Measurements from ENCODE around the gene USP34.

USP34 gene

DNA sequence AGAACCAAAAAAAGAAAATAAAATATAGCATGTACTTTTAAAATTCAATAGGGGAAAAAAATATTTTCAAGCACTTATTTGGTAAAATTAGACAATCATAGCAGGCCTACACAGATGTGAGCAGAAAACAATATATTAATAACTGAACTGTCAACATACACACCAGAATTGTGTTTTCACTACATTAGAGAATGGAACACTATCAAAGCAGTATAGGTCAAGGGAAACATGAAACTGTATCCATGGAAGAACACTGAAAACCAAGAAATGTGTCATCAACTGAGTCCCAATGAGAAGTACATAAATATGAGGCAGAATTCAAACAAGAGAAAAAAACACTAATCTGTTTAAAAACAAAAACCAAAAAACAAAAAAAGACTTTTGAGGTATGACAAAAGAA is 132.4 kb downstream of the USP34 start:
- TF ChIP-seq, protein P1, sequence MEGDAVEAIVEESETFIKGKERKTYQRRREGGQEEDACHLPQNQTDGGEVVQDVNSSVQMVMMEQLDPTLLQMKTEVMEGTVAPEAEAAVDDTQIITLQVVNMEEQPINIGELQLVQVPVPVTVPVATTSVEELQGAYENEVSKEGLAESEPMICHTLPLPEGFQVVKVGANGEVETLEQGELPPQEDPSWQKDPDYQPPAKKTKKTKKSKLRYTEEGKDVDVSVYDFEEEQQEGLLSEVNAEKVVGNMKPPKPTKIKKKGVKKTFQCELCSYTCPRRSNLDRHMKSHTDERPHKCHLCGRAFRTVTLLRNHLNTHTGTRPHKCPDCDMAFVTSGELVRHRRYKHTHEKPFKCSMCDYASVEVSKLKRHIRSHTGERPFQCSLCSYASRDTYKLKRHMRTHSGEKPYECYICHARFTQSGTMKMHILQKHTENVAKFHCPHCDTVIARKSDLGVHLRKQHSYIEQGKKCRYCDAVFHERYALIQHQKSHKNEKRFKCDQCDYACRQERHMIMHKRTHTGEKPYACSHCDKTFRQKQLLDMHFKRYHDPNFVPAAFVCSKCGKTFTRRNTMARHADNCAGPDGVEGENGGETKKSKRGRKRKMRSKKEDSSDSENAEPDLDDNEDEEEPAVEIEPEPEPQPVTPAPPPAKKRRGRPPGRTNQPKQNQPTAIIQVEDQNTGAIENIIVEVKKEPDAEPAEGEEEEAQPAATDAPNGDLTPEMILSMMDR (IDR thresholded peaks at IDR 0.05) = no peak
- Histone ChIP-seq H3K4me2 (ENCODE audit: low read length) (no peak overlapping the region), H3K36me3 (ENCODE audit: control insufficient read depth, insufficient read depth, low read length) (no peaks in the 10 kb centered on the region)

DNA sequence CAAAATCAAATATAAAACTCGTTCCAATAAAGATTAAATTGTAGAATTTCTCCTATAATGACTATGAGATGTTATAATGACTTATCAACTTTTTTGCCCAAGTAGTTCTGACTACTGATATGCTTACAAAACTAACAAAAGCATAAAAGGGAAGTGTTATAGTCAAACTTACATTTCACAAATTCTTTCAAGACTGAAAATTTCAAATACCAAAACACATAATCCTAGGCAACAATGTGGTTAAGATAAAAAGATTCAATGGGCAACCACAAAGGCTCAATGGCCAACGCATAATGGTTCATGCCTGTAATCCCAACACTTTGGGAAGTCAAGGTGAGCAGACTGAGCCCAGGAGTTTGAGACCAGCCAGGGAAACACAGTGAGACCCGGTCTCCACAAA is 135.7 kb downstream of the USP34 start:
- TF ChIP-seq, protein P1 (IDR thresholded peaks at IDR 0.05) = no peak
- Histone ChIP-seq H3K4me3 (ENCODE audit: low read depth, low read length) (no peak overlapping the region), H3K4me1 (no peaks in the 10 kb centered on the region), H3K79me2 (no peaks in the 10 kb centered on the region), H3K27me3 (ENCODE audit: control insufficient read depth, insufficient read depth, low read length) (no peaks in the 10 kb centered on the region), H3K4me2 (ENCODE audit: low read length) (no peak overlapping the region), H2AFZ (no peak overlapping the region), H3K9me3 (ENCODE audit: control insufficient read depth, low read length) (no peaks in the 10 kb centered on the region), H3K9ac (no peak overlapping the region), H3K36me3 (ENCODE audit: control insufficient read depth, insufficient read depth, low read length) (no peaks in the 10 kb centered on the region), H3K27ac (no peak overlapping the region)

More for the DNA sequence above, 132.4 kb downstream of the USP34 start:
- H3K9me3 ChIP-seq (ENCODE audit: control insufficient read depth, low read length) = no peaks in the 10 kb centered on the region
- H2AFZ ChIP-seq = no peak overlapping the region
- H3K4me1 ChIP-seq = no peaks in the 10 kb centered on the region
- H3K27me3 ChIP-seq (ENCODE audit: control insufficient read depth, insufficient read depth, low read length) = no peaks in the 10 kb centered on the region
- H3K27ac ChIP-seq = no peak overlapping the region
- no peak overlapping the region for H3K9ac ChIP-seq
- no peak overlapping the region for H3K4me3 ChIP-seq (ENCODE audit: low read depth, low read length)
- no peaks in the 10 kb centered on the region for H3K79me2 ChIP-seq

DNA sequence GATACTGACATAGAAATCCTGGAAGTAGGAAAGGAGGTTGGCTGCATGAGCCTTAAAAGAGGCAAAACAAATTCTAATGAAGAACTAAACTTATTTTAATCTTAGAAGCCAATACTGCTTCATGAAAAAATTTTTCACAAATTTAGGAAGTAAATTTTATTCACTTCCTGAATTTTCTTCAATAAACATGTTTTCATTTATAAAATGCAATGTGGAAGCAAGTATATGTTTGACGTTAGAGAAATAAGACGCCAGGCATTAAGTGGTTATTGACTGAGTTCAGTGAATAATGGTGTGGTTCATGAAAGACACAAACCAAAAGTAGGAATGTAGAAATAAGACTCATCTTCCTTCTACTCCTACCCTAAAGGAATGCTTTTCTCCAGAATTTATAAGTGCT is 136.4 kb downstream of the USP34 start:
- Histone ChIP-seq H3K4me3 (ENCODE audit: low read depth, low read length) (no peak overlapping the region), H3K4me1 (no peaks in the 10 kb centered on the region), H3K27me3 (ENCODE audit: control insufficient read depth, insufficient read depth, low read length) (no peaks in the 10 kb centered on the region), H3K36me3 (ENCODE audit: control insufficient read depth, insufficient read depth, low read length) (no peaks in the 10 kb centered on the region), H3K27ac (no peak overlapping the region), H2AFZ (no peak overlapping the region), H3K4me2 (ENCODE audit: low read length) (no peak overlapping the region), H3K9ac (no peak overlapping the region), H3K9me3 (ENCODE audit: control insufficient read depth, low read length) (no peaks in the 10 kb centered on the region), H3K79me2 (no peaks in the 10 kb centered on the region)
- TF ChIP-seq, protein P1 (IDR thresholded peaks at IDR 0.05) = no peak

DNA sequence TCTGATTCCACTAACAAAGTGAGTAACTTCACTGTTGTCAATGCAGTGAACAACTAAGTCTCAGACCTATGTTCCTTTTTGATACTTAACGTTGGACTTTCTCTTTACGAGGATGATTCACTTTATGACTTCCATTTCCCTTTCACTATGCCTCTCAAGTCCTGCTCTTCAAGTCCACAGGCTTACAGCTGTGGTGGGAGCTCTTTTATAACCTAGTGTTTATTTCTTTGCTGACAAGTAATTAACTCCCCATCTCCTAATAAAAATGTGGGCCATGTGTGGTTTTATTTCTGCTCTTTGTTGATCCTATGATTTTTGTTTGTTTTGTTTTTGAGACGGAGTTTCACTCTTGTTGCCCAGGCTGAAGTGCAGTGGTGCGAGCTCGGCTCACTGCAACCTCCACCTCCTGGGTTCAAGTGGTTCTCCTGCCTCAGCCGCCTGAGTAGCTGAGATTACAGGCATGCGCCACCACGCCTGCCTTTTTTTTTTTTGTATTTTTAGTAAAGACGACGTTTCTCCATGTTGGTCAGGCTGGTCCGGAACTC is 142.1 kb downstream of the USP34 start:
- H3K79me2 ChIP-seq = no peaks in the 10 kb centered on the region
- H3K36me3 ChIP-seq (ENCODE audit: control insufficient read depth, insufficient read depth, low read length) = no peaks in the 10 kb centered on the region

DNA sequence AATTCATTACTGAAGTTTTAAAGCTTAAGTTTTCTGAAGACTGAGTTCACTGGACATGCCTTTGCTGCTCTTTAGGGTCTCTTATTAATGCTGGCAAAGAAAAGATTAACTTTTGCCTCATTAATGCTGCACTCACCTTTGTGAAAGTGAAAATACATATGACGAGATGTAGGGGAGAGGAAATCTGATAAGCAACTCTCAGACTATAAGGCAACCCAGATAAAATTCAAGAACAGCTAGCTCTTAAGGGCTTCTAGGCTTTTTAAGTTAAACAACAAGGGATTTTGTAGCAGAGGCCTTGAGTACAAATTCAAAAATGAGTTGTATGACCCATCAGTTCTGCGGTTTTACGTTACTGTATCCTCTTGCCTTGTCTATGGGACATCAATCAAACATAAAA is 143.7 kb downstream of the USP34 start:
- TF ChIP-seq, protein P1 (IDR thresholded peaks at IDR 0.05) = no peak
- Histone ChIP-seq H3K4me3 (ENCODE audit: low read depth, low read length) (no peak overlapping the region), H3K27me3 (ENCODE audit: control insufficient read depth, insufficient read depth, low read length) (no peaks in the 10 kb centered on the region), H2AFZ (no peak overlapping the region), H3K27ac (no peak overlapping the region), H3K9me3 (ENCODE audit: control insufficient read depth, low read length) (no peaks in the 10 kb centered on the region), H3K36me3 (ENCODE audit: control insufficient read depth, insufficient read depth, low read length) (no peaks in the 10 kb centered on the region), H3K4me1 (no peaks in the 10 kb centered on the region), H3K4me2 (ENCODE audit: low read length) (no peak overlapping the region), H3K79me2 (no peaks in the 10 kb centered on the region), H3K9ac (no peak overlapping the region)

More for the DNA sequence above, 142.1 kb downstream of the USP34 start:
- H3K4me3 ChIP-seq (ENCODE audit: low read depth, low read length) = no peak overlapping the region
- no peak overlapping the region for H3K27ac ChIP-seq
- TF ChIP-seq, protein P1 (IDR thresholded peaks at IDR 0.05) = no peak
- H3K27me3 ChIP-seq (ENCODE audit: control insufficient read depth, insufficient read depth, low read length) = no peaks in the 10 kb centered on the region
- H3K4me1 ChIP-seq = no peaks in the 10 kb centered on the region
- no peak overlapping the region for H3K9ac ChIP-seq
- no peak overlapping the region for H2AFZ ChIP-seq
- H3K9me3 ChIP-seq (ENCODE audit: control insufficient read depth, low read length) = no peaks in the 10 kb centered on the region
- no peak overlapping the region for H3K4me2 ChIP-seq (ENCODE audit: low read length)

Measured in parathyroid adenoma (tissue), 2 donors.